HG03060 (cell line): Measurements from ENCODE around the gene ZNF513.
A peak's percentile ranks its signal among the peaks of the same experiment; 100 is the strongest.
"Not testable (repeated sequence)": the region's sequence is repeated elsewhere in the genome, so short reads cannot be mapped to it uniquely, and the experiment has no call there.

Experiments
- ATAC-seq: cut with Tn5 transposase; IDR thresholded peaks from one replicate; pipeline ENCODE4 v1.9.1; 2021; ENCODE audit warnings: low read depth, moderate number of reproducible peaks; ENCODE audit not compliant: unreplicated experiment

The ZNF513 gene

DNA sequence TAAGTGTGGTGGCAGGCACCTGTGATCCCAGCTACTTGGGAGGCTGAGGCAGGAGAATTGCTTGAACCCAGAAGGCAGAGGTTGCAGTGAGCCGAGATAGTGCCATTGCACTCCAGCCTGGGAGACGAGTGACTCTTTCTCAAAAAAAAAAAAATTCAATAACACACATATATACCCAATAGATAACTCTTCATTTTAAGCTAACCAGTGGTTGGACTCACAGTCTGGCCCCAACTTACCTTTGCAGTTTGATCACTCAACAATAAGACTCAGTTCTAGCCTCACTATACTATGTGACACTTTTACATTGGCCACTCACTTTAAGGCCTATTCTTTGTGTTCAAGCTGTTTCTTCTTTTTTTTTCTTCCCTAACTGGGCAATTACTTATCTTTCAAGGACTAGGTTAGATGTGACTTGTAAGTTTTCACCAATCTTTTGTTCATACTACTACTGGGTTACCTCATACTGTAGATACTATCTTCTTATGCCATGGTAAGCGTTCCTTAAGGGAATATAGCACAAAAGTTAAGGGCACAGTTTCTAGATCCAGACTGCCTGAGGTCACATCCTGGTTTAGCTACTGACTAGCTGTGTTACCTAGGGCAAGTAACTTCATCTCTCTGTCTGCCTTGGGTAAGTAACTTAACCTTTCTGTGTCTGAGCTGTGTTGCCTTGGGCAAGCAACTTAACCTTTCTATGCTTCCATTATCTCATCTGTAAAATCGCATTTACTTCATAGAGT is 17.7 kb downstream of the ZNF513 start:
- no peak for ATAC-seq

DNA sequence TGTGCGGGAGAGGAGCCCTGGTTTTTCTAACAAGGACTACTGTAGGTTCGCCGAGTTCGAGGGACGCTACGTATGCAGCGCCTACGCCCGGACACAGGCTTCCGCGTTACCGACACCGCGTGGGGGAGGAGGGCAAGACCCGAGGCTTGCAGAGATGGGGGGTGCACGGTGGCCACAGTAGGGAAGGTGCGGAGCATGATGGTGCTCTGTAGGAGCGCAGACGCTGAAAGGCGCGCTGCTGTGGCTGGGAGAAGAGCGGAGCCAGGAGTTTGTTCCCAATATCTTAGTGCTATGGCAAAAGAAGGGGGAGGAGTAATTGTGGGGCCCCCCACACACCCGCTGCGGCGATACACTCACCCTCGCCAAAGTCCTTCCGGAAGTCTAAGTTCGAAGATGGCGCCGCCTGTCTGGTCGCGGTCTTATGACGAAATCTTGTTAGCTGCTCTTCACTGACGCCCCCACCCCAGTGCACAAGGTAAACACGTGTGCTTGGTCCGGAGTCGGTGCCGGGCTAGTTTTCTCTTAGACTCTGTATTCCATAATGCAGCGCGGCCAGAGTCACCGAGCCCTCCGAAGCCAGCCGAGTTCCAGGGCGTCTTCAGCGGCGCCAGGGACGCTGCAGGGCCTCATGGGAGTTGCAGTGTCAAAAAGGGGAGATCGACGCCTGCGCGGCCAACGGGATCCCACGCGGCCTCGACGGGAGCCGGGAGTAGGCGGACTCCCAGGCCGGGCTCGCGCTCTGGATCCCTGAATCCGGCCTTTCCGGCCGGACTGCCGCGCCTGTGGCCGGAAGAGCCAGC is 24.0 kb downstream of the ZNF513 start, which contains the start of gene GTF3C2:
GTF3C2 (minus strand) TSS at position 383 of the 800 bp plus-strand sequence. CDS start 13,210 bp downstream, outside the sequence.
- ATAC-seq = peak; percentile 76

GRCh38 chr2:27356056-27356381 is 24.5 kb downstream of the ZNF513 start:
- no peak for ATAC-seq

DNA sequence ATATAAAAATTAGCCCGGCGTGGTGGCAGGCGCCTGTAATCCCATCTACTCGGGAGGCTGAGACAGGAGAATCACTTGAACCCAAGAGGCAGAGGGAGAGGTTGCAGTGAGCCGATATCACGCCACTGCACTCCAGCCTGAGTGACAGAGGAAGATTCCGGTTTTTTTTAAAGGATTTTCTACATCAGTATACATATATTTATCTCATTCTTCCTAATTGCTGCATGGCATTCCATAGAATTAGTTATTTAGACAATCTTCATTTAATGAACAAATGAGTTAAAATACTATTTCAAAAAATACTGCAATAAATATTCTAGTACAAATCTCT is 26.0 kb downstream of the ZNF513 start:
- no peak for ATAC-seq

GRCh38 chr2:27353762-27354596 is 26.6 kb downstream of the ZNF513 start:
- no peak for ATAC-seq

DNA sequence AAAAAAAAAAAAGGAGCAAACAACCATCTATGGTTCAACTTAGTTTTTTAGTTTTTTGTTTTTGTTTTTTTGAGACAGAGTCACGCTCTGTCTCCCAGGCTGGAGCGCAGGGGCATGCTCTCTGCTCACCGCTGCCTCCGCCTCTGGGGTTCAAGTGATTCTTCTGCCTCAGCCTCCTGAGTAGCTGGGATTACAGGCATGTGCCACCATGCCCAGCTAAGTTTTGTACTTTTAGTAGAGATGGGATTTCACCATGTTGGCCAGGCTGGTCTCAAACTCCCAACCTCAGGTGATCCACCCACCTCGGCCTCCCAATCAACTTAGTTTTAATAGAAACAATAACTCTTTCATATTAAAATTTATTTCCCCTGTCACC is 27.2 kb downstream of the ZNF513 start:
- not testable (repeated sequence) for ATAC-seq

DNA sequence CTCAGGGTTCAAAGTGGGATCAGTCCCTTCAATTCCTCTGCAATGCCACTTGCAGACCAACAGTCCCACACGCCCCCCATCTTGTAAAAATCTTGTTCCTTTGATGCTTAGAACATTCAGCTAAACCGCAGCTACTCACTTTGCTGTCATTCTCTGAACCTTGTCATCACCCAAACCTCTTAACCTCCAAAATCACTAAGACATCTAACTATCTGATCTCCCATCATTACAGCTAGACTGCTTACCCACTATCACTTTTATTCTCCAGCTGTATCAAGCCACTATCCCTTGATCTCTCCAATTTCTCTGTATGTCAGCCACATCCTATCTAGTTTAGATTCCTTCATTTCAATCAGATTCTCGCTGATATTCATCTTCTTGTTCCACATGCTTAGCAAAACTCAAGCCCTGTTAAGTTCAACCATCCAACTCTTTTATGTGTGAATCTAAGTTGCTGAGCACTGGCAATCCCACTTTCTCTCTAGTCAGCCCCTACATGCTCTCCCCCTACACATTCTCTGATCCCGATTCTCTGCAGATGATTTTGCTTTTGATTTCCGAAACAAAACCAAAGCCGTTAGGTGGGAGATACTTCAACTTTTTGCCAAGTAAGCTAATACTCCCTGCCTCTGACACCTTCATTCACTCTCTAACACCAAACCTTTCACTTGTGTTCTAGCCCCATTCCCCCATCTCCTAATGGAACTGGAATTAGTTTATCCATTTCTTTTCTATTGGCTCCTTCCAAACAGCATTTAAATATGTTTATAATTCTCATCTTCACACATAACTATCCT is 28.5 kb downstream of the ZNF513 start:
- ATAC-seq = no peak

DNA sequence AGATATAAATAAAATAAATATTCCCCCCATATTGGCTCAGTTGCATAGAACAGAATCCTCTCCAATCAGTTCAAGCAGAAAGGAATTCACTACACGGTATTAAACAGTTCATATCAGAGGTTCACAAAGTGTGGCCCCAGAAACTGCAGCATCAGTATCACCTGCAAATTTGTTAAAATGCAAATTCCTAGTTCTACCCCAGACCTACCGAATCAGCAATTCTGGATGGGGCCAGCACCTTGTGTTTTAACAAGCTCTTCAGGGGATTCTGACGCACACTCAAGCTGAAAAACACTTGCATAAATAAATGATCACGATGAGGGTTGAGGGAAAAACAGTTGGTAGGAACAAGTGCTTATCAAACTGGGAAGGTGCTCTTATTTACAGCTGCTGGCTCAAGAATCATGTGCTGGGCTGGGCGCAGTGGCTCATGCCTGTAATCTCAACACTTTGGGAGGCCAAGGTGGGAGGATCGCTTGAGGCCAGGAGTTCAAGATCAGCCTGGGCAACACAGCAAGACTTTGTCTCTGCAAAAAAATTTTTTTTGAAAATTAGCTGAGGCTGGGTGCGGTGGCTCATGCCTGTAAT is 30.3 kb downstream of the ZNF513 start:
- ATAC-seq = no peak

GRCh38 chr2:27347641-27348040 is 32.9 kb downstream of the ZNF513 start:
- ATAC-seq = no peak

DNA sequence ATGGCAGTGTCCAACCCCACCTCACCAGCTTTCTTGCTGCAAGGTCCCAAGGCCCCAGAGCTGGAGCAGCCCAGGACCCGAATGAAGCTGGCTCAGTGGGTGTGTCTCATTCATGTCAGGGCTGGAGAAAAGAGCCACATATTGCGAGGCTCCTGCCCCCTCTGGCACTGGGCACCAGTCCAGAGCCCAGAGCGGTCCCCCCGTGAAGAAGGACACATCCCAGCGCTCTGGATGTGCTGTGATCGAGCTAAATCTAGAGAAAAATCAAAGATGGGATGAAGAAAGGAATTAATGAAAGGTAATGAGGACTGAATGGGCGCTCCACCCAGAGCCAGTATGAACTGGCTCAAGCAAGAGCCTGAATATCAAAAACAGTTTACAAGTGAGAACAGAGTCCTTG is 44.4 kb downstream of the ZNF513 start:
- no peak for ATAC-seq

DNA sequence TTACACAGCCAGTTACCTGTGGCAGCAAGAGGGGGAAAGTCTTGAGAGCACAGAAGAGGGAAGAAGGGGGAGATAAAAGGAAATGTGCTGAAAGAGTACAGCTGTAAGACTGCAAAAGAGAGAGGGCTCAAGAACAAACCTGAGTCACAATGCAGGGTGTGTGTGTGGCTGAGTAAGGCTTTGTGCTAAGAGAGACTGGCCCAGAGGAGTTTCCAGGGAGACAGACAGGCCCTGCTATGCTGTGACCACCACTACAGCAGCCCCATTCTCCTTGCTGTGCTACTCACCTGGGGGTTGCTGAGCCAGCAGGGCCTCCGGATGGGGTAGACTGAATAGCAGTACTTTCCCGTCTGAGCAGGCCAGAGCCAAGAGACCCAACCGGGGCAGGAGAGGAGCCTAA is 45.2 kb downstream of the ZNF513 start:
- no peak for ATAC-seq
